HCT116 (cell line): Measurements from ENCODE around the gene PAN3. TPM values are rescaled to one million over a fixed set of nuclear protein-coding genes. Genes with fewer than 3 reads are reported as not detected.

ENCODE experiments used
- ATAC-seq: fragments of 200-7000 bp; cut with Tn5 transposase; 2 replicates; pipeline ENCODE4 v1.9.1; 2020; ENCODE audit warnings: mild to moderate bottlenecking, moderate library complexity
- BruUV-seq: library from RNA; stranded (reverse); fragments of 400-500 nt; replicated peaks from 2 replicates; lab custom pipeline; 2021; lab: Mats Ljungman, UMichigan
- CTCF ChIA-PET: fragments of 300-600 bp; sonication (Branson Sonifier 250); formaldehyde crosslinking; loops from one replicate; lab custom pipeline; 2021; ENCODE audit warnings: antibody characterized with exemption; lab: Charles Lee
- POLR2A ChIA-PET: fragments of 300-600, 350-600 bp; sonication (Branson Sonifier 250); formaldehyde crosslinking; loops from one replicate; lab custom pipeline; 2021; ENCODE audit warnings: antibody characterized with exemption; lab: Charles Lee
- RAD21 ChIA-PET, 2 experiments: fragments of 300-600 bp; sonication (Branson Sonifier 250); formaldehyde crosslinking; loops; one replicate each; lab custom pipeline; 2023; ENCODE audit warnings: low total read pairs in 2 of 2; ENCODE audit not compliant: uncharacterized antibody in 2 of 2, unreplicated experiment in 2 of 2, low non-redundant PET in 1 of 2; lab: Charles Lee
- DNase-seq: peaks from one replicate; pipeline ENCODE4 v3.0.0-alpha.2; 2010; ENCODE audit warnings: low read depth, low spot score
- H2AFZ ChIP-seq: fragments of 200-600 bp; shearing (Covaris generic), sonication (generic); 2 replicates; pipeline ENCODE4 v1.6.1; 2017; ENCODE audit warnings: low read depth, mixed run types, mixed read lengths, antibody characterized with exemption, low read length; ENCODE audit not compliant: poor library complexity, severe bottlenecking
- H3K27ac ChIP-seq: 2 replicates; pipeline ENCODE4 v1.5.1; 2012; ENCODE audit warnings: low read depth, low read length
- H3K27me3 ChIP-seq: fragments of 200-600 bp; sonication (generic); 2 replicates; pipeline ENCODE4 v1.6.1; 2016; ENCODE audit warnings: mixed run types, low read length, mixed read lengths; ENCODE audit not compliant: insufficient read depth
- H3K36me3 ChIP-seq, 2 experiments: fragments of 200-500 bp in 1 of 2; fragments of 200-600 bp in 1 of 2; sonication (Bioruptor generic) in 1 of 2; sonication (generic) in 1 of 2; 2 replicates each; pipeline versions ENCODE4 v1.5.1 to v1.6.1; 2014 to 2016; ENCODE audit warnings: low read length in 2 of 2, inconsistent platforms in 1 of 2, mixed read lengths in 1 of 2, mixed run types in 1 of 2; ENCODE audit not compliant: insufficient read depth in 2 of 2, control insufficient read depth in 1 of 2
- H3K4me1 ChIP-seq, 2 experiments: fragments of 200-600 bp in 1 of 2; sonication (generic) in 1 of 2; 2 replicates each; pipeline versions ENCODE4 v1.5.1 to v1.6.1; 2012 to 2017; ENCODE audit warnings: low read length in 2 of 2, inconsistent platforms in 1 of 2, mild to moderate bottlenecking in 1 of 2, mixed read lengths in 1 of 2, mixed run types in 1 of 2, moderate library complexity in 1 of 2; ENCODE audit not compliant: insufficient read depth in 2 of 2, control insufficient read depth in 1 of 2
- H3K4me2 ChIP-seq: fragments of 200-600 bp; sonication (generic); 2 replicates; pipeline ENCODE4 v1.6.1; 2017; ENCODE audit warnings: mixed run types, low read length, mixed read lengths
- H3K4me3 ChIP-seq, 2 experiments: fragments of 200-600 bp in 1 of 2; sonication (generic) in 1 of 2; replicated peaks in 1 of 2; 2 replicates each; pipeline ENCODE4 v1.5.1; 2011 to 2016; ENCODE audit warnings: low read length in 2 of 2, control low read depth in 1 of 2, low read depth in 1 of 2, mild to moderate bottlenecking in 1 of 2, mixed read lengths in 1 of 2, mixed run types in 1 of 2
- H3K79me2 ChIP-seq: fragments of 200-600 bp; sonication (generic); 2 replicates; pipeline ENCODE4 v1.6.1; 2017; ENCODE audit warnings: mild to moderate bottlenecking, mixed run types, low read length, moderate library complexity, mixed read lengths; ENCODE audit not compliant: insufficient read depth
- H3K9ac ChIP-seq: fragments of 200-600 bp; sonication (generic); 2 replicates; pipeline ENCODE4 v1.6.1; 2016; ENCODE audit warnings: low read length, mixed read lengths
- H3K9me2 ChIP-seq: fragments of 200-600 bp; sonication (generic), shearing (Covaris generic); 2 replicates; pipeline ENCODE4 v1.6.1; 2017; ENCODE audit warnings: mixed run types, mild to moderate bottlenecking, moderate library complexity; ENCODE audit not compliant: insufficient read depth
- H3K9me3 ChIP-seq, 2 experiments: fragments of 200-500 bp in 1 of 2; fragments of 200-600 bp in 1 of 2; sonication (Bioruptor generic) in 1 of 2; sonication (generic) in 1 of 2; 2 replicates each; pipeline ENCODE4 v1.6.1; 2014 to 2017; ENCODE audit warnings: low read length in 2 of 2, mixed read lengths in 2 of 2, inconsistent platforms in 1 of 2, low read depth in 1 of 2, mild to moderate bottlenecking in 1 of 2, mixed run types in 1 of 2, moderate library complexity in 1 of 2; ENCODE audit not compliant: control insufficient read depth in 1 of 2, insufficient read depth in 1 of 2
- H4K20me1 ChIP-seq: fragments of 200-600 bp; sonication (generic), shearing (Covaris generic); 2 replicates; pipeline ENCODE4 v1.6.1; 2017; ENCODE audit warnings: mixed run types, mild to moderate bottlenecking, moderate library complexity; ENCODE audit not compliant: insufficient read depth
- EGR1 ChIP-seq: IDR thresholded peaks from 2 replicates; pipeline ENCODE4 v1.6.1; 2012; ENCODE audit warnings: low read depth
- ELF1 ChIP-seq: IDR thresholded peaks from 2 replicates; pipeline ENCODE4 v1.6.1; 2012; ENCODE audit warnings: low read depth, borderline replicate concordance
- EZH2 ChIP-seq: fragments of 200-600 bp; sonication (generic); IDR thresholded peaks from 2 replicates; pipeline ENCODE4 v1.6.1; 2017; ENCODE audit warnings: antibody characterized with exemption, mixed run types
- JUND ChIP-seq: IDR thresholded peaks from 2 replicates; pipeline ENCODE4 v1.6.1; 2012
- POLR2A ChIP-seq: IDR thresholded peaks from 2 replicates; pipeline ENCODE4 v1.7.0; 2011; ENCODE audit warnings: borderline replicate concordance; ENCODE audit not compliant: insufficient read depth, insufficient read length; ENCODE audit errors: extremely low read depth
- POLR2AphosphoS5 ChIP-seq: IDR thresholded peaks from 2 replicates; pipeline ENCODE4 v1.6.1; 2011; ENCODE audit warnings: mild to moderate bottlenecking, low read depth, low read length, moderate library complexity
- RAD21 ChIP-seq: IDR thresholded peaks from 2 replicates; pipeline ENCODE4 v1.6.1; 2012; ENCODE audit warnings: low read depth, mild to moderate bottlenecking
- SIN3A ChIP-seq: IDR thresholded peaks from 2 replicates; pipeline ENCODE4 v1.6.1; 2012; ENCODE audit warnings: low read depth
- SRF ChIP-seq: IDR thresholded peaks from 2 replicates; pipeline ENCODE4 v1.6.1; 2012; ENCODE audit warnings: low read depth
- TCF7L2 ChIP-seq: IDR thresholded peaks from 2 replicates; pipeline ENCODE4 v1.7.0; 2011; ENCODE audit warnings: borderline replicate concordance, inconsistent platforms; ENCODE audit not compliant: insufficient read depth, insufficient read length; ENCODE audit errors: extremely low read depth
- ZFX ChIP-seq: fragments of 450-650 bp; IDR thresholded peaks from 2 replicates; pipeline ENCODE4 v1.6.1; 2017
- ZNF274 ChIP-seq: fragments of 200-500 bp; sonication (Bioruptor generic); IDR thresholded peaks from 2 replicates; pipeline ENCODE4 v1.6.1; 2014; ENCODE audit warnings: mild to moderate bottlenecking, low read depth, low read length, inconsistent platforms
- intact Hi-C: fragments of 100-400 bp; cut with micrococcal nuclease; formaldehyde crosslinking; loops from 2 replicates; pipeline ENCODE4 v1.10.0; 2022
- total RNA-seq: library from RNA; stranded (reverse); gene quantifications from one replicate; pipeline ENCODE4 v1.2.1, GENCODE V29; 2021; ENCODE audit not compliant: unreplicated experiment
- TF ChIP-seq, protein P1 (sequence below): IDR thresholded peaks from 2 replicates; pipeline ENCODE4 v1.6.1; 2011; ENCODE audit warnings: mild to moderate bottlenecking, low read length, moderate library complexity; ENCODE audit not compliant: insufficient replicate concordance; ENCODE audit errors: extremely low read depth
- TF ChIP-seq, protein P2 (sequence below): IDR thresholded peaks from 2 replicates; pipeline ENCODE4 v1.6.1; 2012

Gene PAN3
- total RNA-seq, 1 experiment from 2014 or later: 30.1 TPM

DNA sequence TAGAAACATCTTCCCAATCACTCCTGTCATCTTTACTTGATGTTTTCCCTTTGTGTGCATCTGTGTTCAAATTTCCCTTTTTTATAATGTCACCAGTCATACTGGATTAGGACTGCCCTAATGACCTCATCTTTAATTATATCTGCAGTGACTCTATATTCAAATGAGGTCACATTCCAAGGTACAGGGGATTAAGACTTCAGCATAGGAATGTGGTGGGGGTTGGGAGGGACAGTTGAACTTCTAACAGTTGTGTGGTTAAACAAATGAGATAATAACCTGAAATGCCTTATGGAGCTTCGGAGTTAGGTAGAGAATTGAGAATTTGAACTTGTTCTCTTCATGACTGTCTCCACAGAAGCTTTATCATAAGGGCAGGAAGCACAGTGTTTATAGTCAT lies 23.0 kb downstream of the PAN3 start (continued):
- TF ChIP-seq, protein P1, sequence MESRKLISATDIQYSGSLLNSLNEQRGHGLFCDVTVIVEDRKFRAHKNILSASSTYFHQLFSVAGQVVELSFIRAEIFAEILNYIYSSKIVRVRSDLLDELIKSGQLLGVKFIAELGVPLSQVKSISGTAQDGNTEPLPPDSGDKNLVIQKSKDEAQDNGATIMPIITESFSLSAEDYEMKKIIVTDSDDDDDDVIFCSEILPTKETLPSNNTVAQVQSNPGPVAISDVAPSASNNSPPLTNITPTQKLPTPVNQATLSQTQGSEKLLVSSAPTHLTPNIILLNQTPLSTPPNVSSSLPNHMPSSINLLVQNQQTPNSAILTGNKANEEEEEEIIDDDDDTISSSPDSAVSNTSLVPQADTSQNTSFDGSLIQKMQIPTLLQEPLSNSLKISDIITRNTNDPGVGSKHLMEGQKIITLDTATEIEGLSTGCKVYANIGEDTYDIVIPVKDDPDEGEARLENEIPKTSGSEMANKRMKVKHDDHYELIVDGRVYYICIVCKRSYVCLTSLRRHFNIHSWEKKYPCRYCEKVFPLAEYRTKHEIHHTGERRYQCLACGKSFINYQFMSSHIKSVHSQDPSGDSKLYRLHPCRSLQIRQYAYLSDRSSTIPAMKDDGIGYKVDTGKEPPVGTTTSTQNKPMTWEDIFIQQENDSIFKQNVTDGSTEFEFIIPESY: no peak
- TF ChIP-seq EGR1 (no peak), POLR2A (no peak)
- TF ChIP-seq, protein P2, sequence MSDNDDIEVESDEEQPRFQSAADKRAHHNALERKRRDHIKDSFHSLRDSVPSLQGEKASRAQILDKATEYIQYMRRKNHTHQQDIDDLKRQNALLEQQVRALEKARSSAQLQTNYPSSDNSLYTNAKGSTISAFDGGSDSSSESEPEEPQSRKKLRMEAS: no peak

DNA sequence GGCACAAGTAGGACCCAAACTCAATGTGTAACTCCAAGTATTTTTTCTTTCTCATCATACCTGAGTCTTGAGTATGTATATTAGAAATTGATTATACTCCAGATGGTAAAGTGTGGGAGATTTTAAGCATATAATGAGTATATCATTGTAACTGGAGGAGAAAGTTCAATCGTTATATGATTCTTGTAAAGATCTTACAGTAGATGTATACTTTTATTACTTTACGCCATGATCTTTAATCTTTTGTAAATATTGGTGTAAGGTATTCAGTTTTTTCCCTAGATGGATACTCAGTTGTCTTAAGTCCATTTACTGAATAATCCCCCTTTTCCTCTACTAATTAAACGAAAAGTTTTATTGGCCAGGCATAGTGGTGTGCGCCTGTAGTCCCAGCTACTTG lies 25.2 kb downstream of the PAN3 start:
- CTCF ChIA-PET: no interaction called here
- intact Hi-C loops: no loop called here
- POLR2A ChIA-PET: no interaction called here
- H2AFZ ChIP-seq: no peak overlapping the region
- H3K4me1 ChIP-seq: peaks cover 13 to 19% of the 10 kb centered on the region in 2 experiments; a peak in 3 of 4 replicates
- H4K20me1 ChIP-seq: peaks cover 3% of the 10 kb centered on the region; the same call in 1 of the 2 replicates
- no TSS peak for BruUV-seq
- no peak overlapping the region for H3K4me2 ChIP-seq
- RAD21 ChIA-PET: no interaction called here
- no peak for ATAC-seq
- no peaks in the 10 kb centered on the region for H3K9me2 ChIP-seq
- no peak overlapping the region for H3K4me3 ChIP-seq
- H3K27me3 ChIP-seq: no peaks in the 10 kb centered on the region
- H3K79me2 ChIP-seq: peaks cover 84% of the 10 kb centered on the region
- no peak overlapping the region for H3K27ac ChIP-seq
- TF ChIP-seq TCF7L2 (no peak), JUND (no peak), EZH2 (no peak), RAD21 (no peak), POLR2AphosphoS5 (no peak), ZFX (no peak), SIN3A (no peak), ELF1 (no peak), SRF (no peak), ZNF274 (no peak)
- H3K9ac ChIP-seq: no peak overlapping the region
- H3K9me3 ChIP-seq: no peaks in the 10 kb centered on the region
- H3K36me3 ChIP-seq: no peaks in the 10 kb centered on the region
- no peak for DNase-seq
